Fibroblast of pulmonary artery (primary cell): ENCODE measurements around the gene DYNLT2.

Experiments
- DNase-seq: peaks from one replicate; pipeline ENCODE4 v3.0.0-alpha.2; 2010; ENCODE audit warnings: low read depth
- H3K4me3 ChIP-seq: replicated peaks from 2 replicates; pipeline ENCODE4 v1.5.1; 2011; ENCODE audit warnings: low read depth, mild to moderate bottlenecking, control low read depth, low read length, moderate library complexity
- CTCF ChIP-seq: IDR thresholded peaks from 2 replicates; pipeline ENCODE4 v1.5.1; 2011; ENCODE audit warnings: mild to moderate bottlenecking, control low read depth, low read length, inconsistent platforms; ENCODE audit errors: missing control alignments

DYNLT2 gene

GRCh38 chr6:169794317-169795055 lies 43.1 kb upstream of the DYNLT2 start:
- TF ChIP-seq CTCF, result no peak
- DNase-seq, result no peak
- H3K4me3 ChIP-seq, result no peak overlapping the region

- TF ChIP-seq CTCF, result no peak
- H3K4me3 ChIP-seq, result no peak overlapping the region
- no peak for DNase-seq
Measured at GRCh38 chr6:169793408-169793807, 42.0 kb upstream of the DYNLT2 start.

GRCh38 chr6:169792306-169793015 lies 41.1 kb upstream of the DYNLT2 start:
- H3K4me3 ChIP-seq, result no peak overlapping the region
- DNase-seq, result no peak
- no peak for TF ChIP-seq CTCF

- H3K4me3 ChIP-seq, result no peak overlapping the region
- no peak for DNase-seq
- TF ChIP-seq CTCF, result no peak
Measured at GRCh38 chr6:169791721-169792131, 40.4 kb upstream of the DYNLT2 start.

GRCh38 chr6:169789944-169790927 lies 38.9 kb upstream of the DYNLT2 start:
- peak; percentile 92 for TF ChIP-seq CTCF
- peak overlapping the region; percentile 60 for H3K4me3 ChIP-seq
- peak; percentile 67 for DNase-seq

- no peak for TF ChIP-seq CTCF
Measured at GRCh38 chr6:169789146-169789943, 38.0 kb upstream of the DYNLT2 start.

More at GRCh38 chr6:169789146-169789943, 38.0 kb upstream of the DYNLT2 start:
- peak overlapping the region; percentile 60 for H3K4me3 ChIP-seq
- no peak for DNase-seq
